Measurements from ENCODE around the gene CALML5.

GRCh38 chr10:5460468-5461202, 38.7 kb downstream of the CALML5 start:
- TF ChIP-seq POLR2A (IDR thresholded peaks at IDR 0.05): no peak
- no peak for TF ChIP-seq CTCF (IDR thresholded peaks at IDR 0.05)
- TF ChIP-seq POLR2AphosphoS5 (IDR thresholded peaks at IDR 0.05): no peak
